ENCODE data around the gene TLCD3A. TPM values are rescaled to one million over a fixed set of nuclear protein-coding genes. Genes with fewer than 3 reads are reported as not detected.
A peak's percentile ranks its signal among the peaks of the same experiment; 100 is the strongest.
"Not testable (repeated sequence)": the region's sequence is repeated elsewhere in the genome, so short reads cannot be mapped to it uniquely, and the experiment has no call there.

TLCD3A gene
- total RNA-seq, 1 experiment from 2014 or later: 27.4 TPM

DNA sequence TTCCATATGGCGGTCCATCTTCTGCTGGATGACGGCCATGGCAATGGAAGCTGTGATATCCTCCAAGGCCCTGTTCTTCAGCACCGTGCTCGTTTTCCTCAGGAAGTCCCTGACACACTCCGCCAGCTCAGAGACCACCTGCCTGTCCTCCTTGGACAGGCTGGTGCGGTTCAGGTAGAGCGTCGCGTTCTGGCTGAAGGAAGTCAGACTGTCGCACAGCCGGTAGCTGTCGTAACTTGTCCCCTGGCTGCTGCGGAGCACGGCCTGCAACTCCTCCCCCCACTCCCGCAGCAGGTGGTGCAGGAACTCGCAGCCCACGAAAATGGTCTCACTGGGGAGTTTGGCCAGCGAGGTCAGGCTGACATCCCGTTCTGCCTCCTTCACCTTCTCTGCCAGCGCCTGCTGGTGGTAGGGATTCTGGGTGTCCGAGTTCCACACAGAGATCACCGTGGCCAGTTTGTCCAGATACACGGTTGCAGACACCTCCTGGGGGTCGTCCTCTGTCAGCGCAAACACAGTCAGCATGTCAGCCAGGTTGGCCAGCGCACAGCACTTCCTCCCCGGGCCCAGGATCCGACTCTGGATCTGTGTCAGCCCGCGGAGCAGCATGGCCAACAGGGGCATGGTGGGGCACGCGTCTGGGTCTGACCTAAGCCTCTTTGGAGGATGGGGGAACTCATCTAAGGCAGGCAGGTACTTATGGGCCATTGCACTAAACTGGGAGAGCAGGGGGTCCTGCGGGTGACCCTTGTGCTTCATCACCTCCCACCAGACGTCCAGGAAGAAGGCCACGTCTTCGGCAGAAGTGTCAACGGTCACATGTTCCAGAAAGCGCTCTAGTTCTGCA lies 14.6 kb downstream of the TLCD3A start:
- peaks cover 77% of the 10 kb centered on the region for H3K36me3 ChIP-seq (ENCODE audit: insufficient read depth, low read length)
- no peaks in the 10 kb centered on the region for H3K27me3 ChIP-seq (ENCODE audit: low read length)
- no peak for DNase-seq
- no peak overlapping the region for H3K4me2 ChIP-seq (ENCODE audit: low read depth, low read length, poor library complexity, severe bottlenecking)
- no peak overlapping the region for H2AFZ ChIP-seq (ENCODE audit: low read length)
- H3K4me1 ChIP-seq (ENCODE audit: low read length): peaks cover 12% of the 10 kb centered on the region
- no peak overlapping the region for H3K4me3 ChIP-seq (ENCODE audit: low read length)
- no peak overlapping the region for H3K27ac ChIP-seq (ENCODE audit: low read length)
- peaks cover 14% of the 10 kb centered on the region; the same call in 1 of the 2 replicates for H4K20me1 ChIP-seq (ENCODE audit: insufficient read depth, low read depth, low read length)
- H3K9ac ChIP-seq (ENCODE audit: low read length): no peak overlapping the region
- H3K9me3 ChIP-seq (ENCODE audit: low read length): peaks cover 15% of the 10 kb centered on the region
- peaks cover 91% of the 10 kb centered on the region for H3K79me2 ChIP-seq (ENCODE audit: low read length)
- no peaks in the 10 kb centered on the region for H3K9me2 ChIP-seq (replicated peaks; ENCODE audit: insufficient read depth, low read length)

DNA sequence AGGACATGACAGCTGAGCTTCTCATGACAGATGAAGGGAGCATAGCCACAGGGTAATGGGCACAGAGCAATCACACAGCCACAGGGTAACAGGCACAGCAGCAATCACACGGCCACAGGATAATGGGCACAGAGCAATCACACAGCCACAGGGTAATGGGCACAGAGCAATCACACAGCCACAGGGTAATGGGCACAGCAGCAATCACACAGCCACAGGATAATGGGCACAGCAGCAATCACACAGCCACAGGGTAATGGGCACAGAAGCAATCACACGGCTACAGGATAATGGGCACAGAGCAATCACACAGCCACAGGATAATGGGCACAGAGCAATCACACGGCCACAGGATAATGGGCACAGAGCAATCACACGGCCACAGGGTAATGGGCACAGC lies 16.2 kb downstream of the TLCD3A start:
- H3K4me2 ChIP-seq (ENCODE audit: low read depth, low read length, poor library complexity, severe bottlenecking); H3K9ac ChIP-seq (ENCODE audit: low read length); DNase-seq; H3K27me3 ChIP-seq (ENCODE audit: low read length); H3K4me3 ChIP-seq (ENCODE audit: low read length); H4K20me1 ChIP-seq (ENCODE audit: insufficient read depth, low read depth, low read length); H3K27ac ChIP-seq (ENCODE audit: low read length); H2AFZ ChIP-seq (ENCODE audit: low read length); H3K9me2 ChIP-seq (replicated peaks; ENCODE audit: insufficient read depth, low read length): not testable (repeated sequence)
- Histone ChIP-seq H3K79me2 (ENCODE audit: low read length) (peaks cover 79% of the 10 kb centered on the region), H3K36me3 (ENCODE audit: insufficient read depth, low read length) (peaks cover 64% of the 10 kb centered on the region), H3K9me3 (ENCODE audit: low read length) (peaks cover 15% of the 10 kb centered on the region), H3K4me1 (ENCODE audit: low read length) (peaks cover 18% of the 10 kb centered on the region)

DNA sequence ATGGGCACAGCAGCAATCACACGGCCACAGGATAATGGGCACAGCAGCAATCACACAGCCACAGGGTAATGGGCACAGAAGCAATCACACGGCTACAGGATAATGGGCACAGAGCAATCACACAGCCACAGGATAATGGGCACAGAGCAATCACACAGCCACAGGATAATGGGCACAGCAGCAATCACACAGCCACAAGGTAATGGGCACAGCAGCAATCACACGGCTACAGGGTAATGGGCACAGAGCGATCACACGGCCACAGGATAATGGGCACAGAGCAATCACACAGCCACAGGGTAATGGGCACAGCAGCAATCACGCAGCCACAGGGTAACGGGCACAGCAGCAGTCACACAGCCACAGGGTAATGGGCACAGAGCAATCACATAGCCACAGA lies 17.0 kb downstream of the TLCD3A start:
- H4K20me1 ChIP-seq (ENCODE audit: insufficient read depth, low read depth, low read length); H3K9me2 ChIP-seq (replicated peaks; ENCODE audit: insufficient read depth, low read length); H2AFZ ChIP-seq (ENCODE audit: low read length); H3K4me2 ChIP-seq (ENCODE audit: low read depth, low read length, poor library complexity, severe bottlenecking); H3K9ac ChIP-seq (ENCODE audit: low read length); H3K4me3 ChIP-seq (ENCODE audit: low read length); H3K27me3 ChIP-seq (ENCODE audit: low read length); DNase-seq; H3K27ac ChIP-seq (ENCODE audit: low read length): not testable (repeated sequence)
- Histone ChIP-seq H3K4me1 (ENCODE audit: low read length) (peaks cover 18% of the 10 kb centered on the region), H3K79me2 (ENCODE audit: low read length) (peaks cover 71% of the 10 kb centered on the region), H3K9me3 (ENCODE audit: low read length) (peaks cover 15% of the 10 kb centered on the region), H3K36me3 (ENCODE audit: insufficient read depth, low read length) (peaks cover 57% of the 10 kb centered on the region)

DNA sequence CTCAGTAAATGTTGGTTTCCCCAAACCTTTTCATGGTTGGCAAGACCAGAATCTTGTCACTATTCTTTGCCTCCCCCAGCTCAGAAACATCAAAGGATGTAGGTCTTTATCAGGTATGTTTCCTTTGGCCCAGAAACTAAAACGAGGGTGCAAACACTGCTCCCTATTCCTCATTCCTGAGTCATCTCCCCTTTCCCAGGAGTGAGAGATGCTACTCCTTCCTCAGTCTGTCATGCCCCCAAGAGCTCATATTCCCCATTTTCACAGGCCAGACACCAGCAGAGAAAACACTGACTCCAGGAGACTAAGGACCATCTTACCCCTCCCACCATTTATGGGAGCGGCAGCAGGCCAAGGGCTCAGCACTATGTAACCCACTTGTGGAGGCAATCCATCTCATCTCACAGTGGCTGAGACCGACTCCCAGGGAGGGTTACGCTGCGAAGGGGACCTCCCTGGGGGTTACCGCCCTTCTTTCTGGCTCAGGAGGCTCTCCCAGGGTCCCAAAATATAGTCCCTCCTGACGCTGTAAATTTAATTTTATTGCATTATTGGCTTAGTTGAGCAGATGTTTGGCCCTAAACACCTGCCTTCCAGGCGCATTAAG lies 18.1 kb downstream of the TLCD3A start:
- Histone ChIP-seq H3K4me2 (ENCODE audit: low read depth, low read length, poor library complexity, severe bottlenecking) (peak overlapping the region; percentile 95), H3K9me2 (replicated peaks; ENCODE audit: insufficient read depth, low read length) (no peaks in the 10 kb centered on the region), H3K79me2 (ENCODE audit: low read length) (peaks cover 59% of the 10 kb centered on the region), H2AFZ (ENCODE audit: low read length) (no peak overlapping the region), H3K27ac (ENCODE audit: low read length) (no peak overlapping the region), H3K36me3 (ENCODE audit: insufficient read depth, low read length) (peaks cover 46% of the 10 kb centered on the region), H3K27me3 (ENCODE audit: low read length) (no peaks in the 10 kb centered on the region), H3K4me1 (ENCODE audit: low read length) (peaks cover 18% of the 10 kb centered on the region), H3K4me3 (ENCODE audit: low read length) (peak overlapping the region; percentile 89), H3K9ac (ENCODE audit: low read length) (peak overlapping the region; percentile 97), H3K9me3 (ENCODE audit: low read length) (peaks cover 15% of the 10 kb centered on the region), H4K20me1 (ENCODE audit: insufficient read depth, low read depth, low read length) (0 out of 2 replicates have a peak, but pooled peaks cover 9% of the 10 kb centered on the region)
- no peak for DNase-seq

DNA sequence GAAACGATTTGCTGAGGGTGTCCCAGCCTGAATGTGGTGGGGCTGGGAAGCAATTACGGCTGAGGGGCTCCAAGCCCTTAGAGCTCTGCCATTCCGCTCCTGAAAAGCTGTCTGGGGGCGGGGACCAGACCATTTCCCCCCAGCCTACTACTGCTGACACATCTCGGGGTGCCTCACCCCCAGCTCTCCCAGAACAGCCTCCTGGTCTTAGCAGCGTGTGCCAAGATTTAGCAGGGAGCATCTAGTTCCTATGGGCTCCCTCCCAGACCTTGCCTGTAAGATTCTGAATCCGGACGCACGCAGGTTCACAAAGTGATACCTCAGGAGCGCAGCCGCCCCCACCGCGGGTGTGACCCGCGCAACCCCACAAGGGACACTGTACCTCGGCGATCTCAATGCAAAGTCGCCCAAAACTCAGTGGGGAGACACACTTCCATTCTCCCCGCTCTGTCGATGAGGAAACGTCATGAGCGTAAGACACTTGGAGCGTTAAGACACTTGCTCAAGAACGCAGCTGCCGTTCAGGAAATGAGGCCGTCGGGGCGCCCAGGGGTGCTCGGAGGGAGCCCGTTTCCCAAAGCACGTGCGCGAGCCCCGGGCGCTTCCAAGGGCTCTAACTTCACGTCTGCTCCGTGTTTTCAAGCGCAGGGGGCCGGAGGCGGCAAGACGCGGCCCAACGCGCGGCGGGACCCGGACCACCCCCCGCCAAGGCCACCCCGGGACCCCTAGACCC lies 19.0 kb downstream of the TLCD3A start:
- DNase-seq: peak; percentile 86
- Histone ChIP-seq H3K9me2 (replicated peaks; ENCODE audit: insufficient read depth, low read length) (no peaks in the 10 kb centered on the region), H3K9me3 (ENCODE audit: low read length) (peaks cover 15% of the 10 kb centered on the region), H3K4me1 (ENCODE audit: low read length) (peaks cover 18% of the 10 kb centered on the region), H4K20me1 (ENCODE audit: insufficient read depth, low read depth, low read length) (0 out of 2 replicates have a peak, but pooled peaks cover 2% of the 10 kb centered on the region), H3K27ac (ENCODE audit: low read length) (peak overlapping the region; percentile 68), H3K4me2 (ENCODE audit: low read depth, low read length, poor library complexity, severe bottlenecking) (peak overlapping the region; percentile 95), H2AFZ (ENCODE audit: low read length) (no peak overlapping the region; the same call in 1 of the 2 replicates), H3K4me3 (ENCODE audit: low read length) (peak overlapping the region; percentile 89), H3K79me2 (ENCODE audit: low read length) (peaks cover 50% of the 10 kb centered on the region), H3K36me3 (ENCODE audit: insufficient read depth, low read length) (peaks cover 37% of the 10 kb centered on the region), H3K9ac (ENCODE audit: low read length) (peak overlapping the region; percentile 97), H3K27me3 (ENCODE audit: low read length) (no peaks in the 10 kb centered on the region)

DNA sequence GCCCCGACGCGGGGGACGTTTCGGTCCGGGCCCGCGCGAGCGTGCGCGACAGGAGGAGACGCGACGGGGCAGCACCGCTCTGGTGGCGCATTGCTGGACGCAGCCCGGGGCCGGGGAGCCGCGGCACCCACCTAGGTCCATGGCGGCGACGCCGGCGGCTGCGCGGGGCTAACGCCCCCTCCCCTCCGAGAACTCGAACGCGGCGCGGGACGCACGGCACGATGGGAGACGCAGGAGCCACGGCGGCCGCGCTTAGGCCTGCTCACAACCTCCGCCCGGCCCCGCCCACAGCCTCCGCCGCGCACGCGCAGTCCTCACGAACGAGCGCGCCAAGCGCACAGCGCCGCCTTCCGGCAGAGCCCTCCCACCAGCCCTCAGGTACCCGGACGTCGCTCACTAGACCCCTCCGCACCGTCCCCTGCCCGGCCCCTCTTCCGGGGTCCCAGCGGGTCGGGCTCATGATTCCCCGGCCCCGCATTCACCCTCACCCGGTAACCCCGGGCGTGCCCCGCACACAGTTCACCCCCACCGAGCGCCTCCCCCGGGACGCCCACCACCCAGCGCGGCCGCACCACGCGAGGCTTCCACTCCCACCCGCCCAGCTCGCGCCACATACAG lies 19.7 kb downstream of the TLCD3A start, which contains the start of gene GEMIN4:
GEMIN4 (minus strand) TSS at position 263 of the 618 bp plus-strand sequence; CDS start at position 141, 122 bp downstream.
- Histone ChIP-seq H3K27ac (ENCODE audit: low read length) (peak within 1 kb of the TSS; percentile 68), H3K79me2 (ENCODE audit: low read length) (peaks cover 43% of the 10 kb centered on the region), H3K4me2 (ENCODE audit: low read depth, low read length, poor library complexity, severe bottlenecking) (peak within 1 kb of the TSS; percentile 95), H3K4me3 (ENCODE audit: low read length) (peak within 1 kb of the TSS; percentile 89), H3K4me1 (ENCODE audit: low read length) (peaks cover 18% of the 10 kb centered on the region), H4K20me1 (ENCODE audit: insufficient read depth, low read depth, low read length) (no peaks in the 10 kb centered on the region), H3K9ac (ENCODE audit: low read length) (peak within 1 kb of the TSS; percentile 97), H3K9me2 (replicated peaks; ENCODE audit: insufficient read depth, low read length) (no peaks in the 10 kb centered on the region), H3K36me3 (ENCODE audit: insufficient read depth, low read length) (peaks cover 39% of the 10 kb centered on the region), H2AFZ (ENCODE audit: low read length) (peak within 1 kb of the TSS; percentile 67; the same call in 1 of the 2 replicates), H3K9me3 (ENCODE audit: low read length) (peaks cover 15% of the 10 kb centered on the region), H3K27me3 (ENCODE audit: low read length) (no peaks in the 10 kb centered on the region)
- DNase-seq: peak; percentile 97

DNA sequence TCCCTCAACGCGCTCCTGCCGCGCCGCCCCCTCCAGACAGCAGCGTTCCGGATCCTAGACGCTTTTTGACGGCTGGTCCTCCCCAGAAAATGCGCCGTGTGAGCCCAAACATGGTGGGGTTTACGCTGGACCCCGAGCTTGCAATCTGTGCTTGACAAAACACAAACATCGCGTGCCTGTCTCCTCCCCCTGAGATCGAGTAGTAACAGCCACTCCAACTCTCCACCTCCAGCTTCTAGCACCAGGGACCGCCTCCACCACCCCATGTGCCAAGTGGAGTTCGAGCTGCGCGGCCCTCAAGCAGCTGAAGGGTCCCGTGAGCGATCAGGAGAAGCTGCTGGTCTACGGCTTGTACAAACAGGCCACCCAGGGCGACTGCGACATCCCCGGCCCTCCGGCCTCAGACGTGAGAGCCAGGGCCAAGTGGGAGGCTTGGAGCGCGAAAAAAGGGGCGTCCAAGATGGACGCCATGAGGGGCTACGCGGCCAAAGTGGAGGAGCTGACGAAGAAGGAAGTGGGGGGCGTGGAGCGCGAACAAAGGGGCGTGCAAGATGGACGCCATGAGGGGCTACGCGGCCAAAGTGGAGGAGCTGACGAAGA lies 20.3 kb downstream of the TLCD3A start:
- Histone ChIP-seq H2AFZ (ENCODE audit: low read length) (peak overlapping the region; percentile 67; the same call in 1 of the 2 replicates), H3K4me1 (ENCODE audit: low read length) (peaks cover 18% of the 10 kb centered on the region), H3K9me3 (ENCODE audit: low read length) (peaks cover 15% of the 10 kb centered on the region), H3K79me2 (ENCODE audit: low read length) (peaks cover 37% of the 10 kb centered on the region), H3K9me2 (replicated peaks; ENCODE audit: insufficient read depth, low read length) (no peaks in the 10 kb centered on the region), H3K4me2 (ENCODE audit: low read depth, low read length, poor library complexity, severe bottlenecking) (peak overlapping the region; percentile 95), H3K27ac (ENCODE audit: low read length) (no peak overlapping the region), H3K27me3 (ENCODE audit: low read length) (no peaks in the 10 kb centered on the region), H3K4me3 (ENCODE audit: low read length) (peak overlapping the region; percentile 89), H3K9ac (ENCODE audit: low read length) (peak overlapping the region; percentile 97), H3K36me3 (ENCODE audit: insufficient read depth, low read length) (peaks cover 36% of the 10 kb centered on the region), H4K20me1 (ENCODE audit: insufficient read depth, low read depth, low read length) (no peaks in the 10 kb centered on the region)
- no peak for DNase-seq

Data from Karpas-422 (cell line).